Activated CD8-positive, alpha-beta T cell treated with anti-CD3 and anti-CD28 coated beads for 36 hours (primary cell): ENCODE measurements around the gene SPDYE3. TPM values are rescaled to one million over a fixed set of nuclear protein-coding genes. Genes with fewer than 3 reads are reported as not detected.
"Not testable (repeated sequence)": the region's sequence is repeated elsewhere in the genome, so short reads cannot be mapped to it uniquely, and the experiment has no call there.

Experiments used
- ATAC-seq: fragments of 200-7000 bp; cut with Tn5 transposase; one replicate; pipeline ENCODE4 v1.10.0; 2021; ENCODE audit warnings: mild to moderate bottlenecking, moderate library complexity
- CTCF ChIA-PET: fragments of 350-600 bp; sonication (Branson Sonifier 250); formaldehyde crosslinking; loops from one replicate; lab custom pipeline; 2021; ENCODE audit warnings: antibody characterized with exemption; lab: Charles Lee
- POLR2A ChIA-PET: fragments of 350-600 bp; sonication (Branson Sonifier 250); formaldehyde crosslinking; loops from one replicate; lab custom pipeline; 2021; ENCODE audit warnings: antibody characterized with exemption; lab: Charles Lee
- DNase-seq: peaks from one replicate; pipeline ENCODE4 v3.0.0-alpha.2; 2020
- H3K27ac Mint-ChIP-seq: one replicate; pipeline ENCODE4 v1.8.0; 2021; ENCODE audit warnings: mild to moderate bottlenecking, mixed read lengths
- H3K27me3 Mint-ChIP-seq: one replicate; pipeline ENCODE4 v1.8.0; 2021; ENCODE audit warnings: mixed read lengths
- H3K36me3 Mint-ChIP-seq: one replicate; pipeline ENCODE4 v1.8.0; 2021; ENCODE audit warnings: low read depth, mixed read lengths
- H3K4me1 Mint-ChIP-seq: one replicate; pipeline ENCODE4 v1.8.0; 2021; ENCODE audit warnings: low read depth, mixed read lengths
- H3K4me3 Mint-ChIP-seq: one replicate; pipeline ENCODE4 v1.8.0; 2021; ENCODE audit warnings: mild to moderate bottlenecking, moderate library complexity, mixed read lengths
- H3K9me3 Mint-ChIP-seq: one replicate; pipeline ENCODE4 v1.8.0; 2021; ENCODE audit warnings: mixed read lengths
- intact Hi-C: fragments of 100-400 bp; cut with micrococcal nuclease; formaldehyde crosslinking; loops from one replicate; pipeline ENCODE4 v1.10.0; 2022
- total RNA-seq, 2 experiments: library from RNA; stranded (reverse); gene quantifications; one replicate each; pipeline ENCODE4 v1.2.3, GENCODE V29; 2021
- TF ChIP-seq, protein P1 (sequence below): fragments of 200-600 bp; IDR thresholded peaks from one replicate; pipeline ENCODE4 v1.8.0; 2022; ENCODE audit warnings: antibody characterized with exemption, mild to moderate bottlenecking

Gene SPDYE3
- total RNA-seq, 2 experiments from 2014 or later = not detected

DNA sequence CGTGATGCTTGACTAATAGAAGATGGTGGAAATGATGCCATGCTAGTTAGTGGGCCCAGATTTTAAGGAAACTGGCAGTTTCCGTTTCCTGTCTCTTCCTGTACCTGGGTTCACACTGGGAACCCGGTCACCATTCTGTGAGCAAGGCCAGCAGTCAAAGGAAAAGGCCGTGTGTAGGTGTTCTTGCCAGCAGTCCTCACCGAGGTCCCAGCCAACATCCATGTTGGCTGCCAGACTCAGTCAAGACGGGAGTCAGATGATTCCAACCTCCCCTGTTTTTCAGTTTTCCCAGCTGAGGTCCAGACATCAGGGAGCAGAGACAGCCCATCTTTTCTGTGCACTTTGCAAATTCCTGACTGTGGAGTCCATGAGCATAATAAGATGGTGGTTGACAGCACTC, 35.3 kb downstream of the SPDYE3 start:
- ChIA-PET CTCF (interaction anchor here (1.9 kb wide), 1 partner anchor 65 kb away, joined by 5 read pairs; no protein-coding TSS in a partner anchor), POLR2A (no interaction called here)

DNA sequence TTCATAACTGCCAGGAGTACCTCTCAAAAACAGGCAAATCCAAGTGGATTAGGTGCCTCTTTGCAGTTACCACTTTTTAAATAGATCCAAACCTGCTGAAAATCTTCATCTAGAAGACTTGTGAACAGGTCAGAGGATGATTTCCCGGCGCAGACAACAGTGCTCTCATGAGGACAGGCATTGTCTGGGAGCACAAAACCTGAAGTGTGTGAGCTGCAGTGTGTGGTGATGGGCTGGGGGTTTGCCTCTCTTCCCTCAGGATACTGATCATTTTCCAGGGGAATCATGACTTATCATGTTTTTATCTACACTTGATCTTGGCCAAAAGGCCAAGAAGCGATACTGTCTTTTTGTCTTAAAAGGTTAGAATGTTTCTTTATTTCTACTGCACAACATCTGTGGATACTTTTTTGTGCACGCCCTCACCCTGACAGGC, 36.6 kb downstream of the SPDYE3 start:
- H3K27me3 Mint-ChIP-seq, DNase-seq, H3K9me3 Mint-ChIP-seq, intact Hi-C loops: not testable (repeated sequence)
- ChIA-PET CTCF (interaction anchor here (1.2 to 1.9 kb wide), 5 partner anchors 9 to 154 kb away, joined by 3 to 6 read pairs (median 4); no protein-coding TSS in a partner anchor), POLR2A (interaction anchor here (1.0 kb wide), 1 partner anchor 10 kb away, joined by 3 read pairs; no protein-coding TSS in a partner anchor)
- H3K4me1 Mint-ChIP-seq = peaks cover 45% of the 10 kb centered on the region
- H3K36me3 Mint-ChIP-seq = peaks cover 43% of the 10 kb centered on the region
- H3K4me3 Mint-ChIP-seq = peak overlapping the region; percentile 54
- peak; percentile 2 for ATAC-seq
- H3K27ac Mint-ChIP-seq = peak overlapping the region; percentile 88

More for the DNA sequence above, 35.3 kb downstream of the SPDYE3 start:
- H3K4me1 Mint-ChIP-seq = peaks cover 54% of the 10 kb centered on the region
- H3K36me3 Mint-ChIP-seq = peaks cover 38% of the 10 kb centered on the region
- peak overlapping the region; percentile 18 for H3K27ac Mint-ChIP-seq
- H3K27me3 Mint-ChIP-seq = no peaks in the 10 kb centered on the region
- H3K9me3 Mint-ChIP-seq = no peaks in the 10 kb centered on the region
- DNase-seq (no peak), ATAC-seq (no peak)
- no peak overlapping the region for H3K4me3 Mint-ChIP-seq
- TF ChIP-seq, protein P1, sequence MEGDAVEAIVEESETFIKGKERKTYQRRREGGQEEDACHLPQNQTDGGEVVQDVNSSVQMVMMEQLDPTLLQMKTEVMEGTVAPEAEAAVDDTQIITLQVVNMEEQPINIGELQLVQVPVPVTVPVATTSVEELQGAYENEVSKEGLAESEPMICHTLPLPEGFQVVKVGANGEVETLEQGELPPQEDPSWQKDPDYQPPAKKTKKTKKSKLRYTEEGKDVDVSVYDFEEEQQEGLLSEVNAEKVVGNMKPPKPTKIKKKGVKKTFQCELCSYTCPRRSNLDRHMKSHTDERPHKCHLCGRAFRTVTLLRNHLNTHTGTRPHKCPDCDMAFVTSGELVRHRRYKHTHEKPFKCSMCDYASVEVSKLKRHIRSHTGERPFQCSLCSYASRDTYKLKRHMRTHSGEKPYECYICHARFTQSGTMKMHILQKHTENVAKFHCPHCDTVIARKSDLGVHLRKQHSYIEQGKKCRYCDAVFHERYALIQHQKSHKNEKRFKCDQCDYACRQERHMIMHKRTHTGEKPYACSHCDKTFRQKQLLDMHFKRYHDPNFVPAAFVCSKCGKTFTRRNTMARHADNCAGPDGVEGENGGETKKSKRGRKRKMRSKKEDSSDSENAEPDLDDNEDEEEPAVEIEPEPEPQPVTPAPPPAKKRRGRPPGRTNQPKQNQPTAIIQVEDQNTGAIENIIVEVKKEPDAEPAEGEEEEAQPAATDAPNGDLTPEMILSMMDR = no peak
- intact Hi-C loops = no loop called here

GRCh38 chr7:100344560-100345287, 37.2 kb downstream of the SPDYE3 start:
- H3K9me3 Mint-ChIP-seq, H3K27me3 Mint-ChIP-seq, intact Hi-C loops: not testable (repeated sequence)
- Mint-ChIP-seq H3K27ac (peak overlapping the region; percentile 88), H3K36me3 (peaks cover 46% of the 10 kb centered on the region), H3K4me1 (peaks cover 45% of the 10 kb centered on the region), H3K4me3 (peak overlapping the region; percentile 54)
- POLR2A ChIA-PET = interaction anchor here (1.0 kb wide), 1 partner anchor 10 kb away, joined by 3 read pairs; no protein-coding TSS in a partner anchor
- TF ChIP-seq, protein P1 = peak; percentile 67
- CTCF ChIA-PET = interaction anchor here (1.2 to 1.9 kb wide), 6 partner anchors 8 to 208 kb away, joined by 3 to 6 read pairs (median 4); no protein-coding TSS in a partner anchor
- ATAC-seq (peak; percentile 90), DNase-seq (peak; percentile 93)

- H3K9me3 Mint-ChIP-seq, intact Hi-C loops, H3K27me3 Mint-ChIP-seq, H3K4me3 Mint-ChIP-seq: not testable (repeated sequence)
- Mint-ChIP-seq H3K27ac (peak overlapping the region; percentile 42), H3K36me3 (peaks cover 49% of the 10 kb centered on the region), H3K4me1 (peaks cover 45% of the 10 kb centered on the region)
- ChIA-PET CTCF (interaction anchor here (1.2 to 2.4 kb wide), 7 partner anchors 8 to 213 kb away, joined by 3 to 20 read pairs (median 4); no protein-coding TSS in a partner anchor), POLR2A (interaction anchor here (1.0 kb wide), 1 partner anchor 9 kb away, joined by 3 read pairs; no protein-coding TSS in a partner anchor)
- ATAC-seq (peak; percentile 51), DNase-seq (peak; percentile 81)
- TF ChIP-seq, protein P1 = peak; percentile 6
These were observed 37.8 kb downstream of the SPDYE3 start for GRCh38 chr7:100345288-100345672.

GRCh38 chr7:100346921-100347320, 39.4 kb downstream of the SPDYE3 start:
- peak overlapping the region; percentile 60 for H3K27ac Mint-ChIP-seq
- no peaks in the 10 kb centered on the region for H3K27me3 Mint-ChIP-seq
- DNase-seq (no peak), ATAC-seq (no peak)
- H3K4me1 Mint-ChIP-seq = peaks cover 52% of the 10 kb centered on the region
- POLR2A ChIA-PET = interaction anchor here (0.7 to 1.3 kb wide), 7 partner anchors 9 to 297 kb away, joined by 3 to 5 read pairs (median 3); partner anchors contain the start of gene ZSCAN21
- TF ChIP-seq, protein P1 = no peak
- peaks cover 60% of the 10 kb centered on the region for H3K36me3 Mint-ChIP-seq
- no peaks in the 10 kb centered on the region for H3K9me3 Mint-ChIP-seq
- CTCF ChIA-PET = interaction anchor here (0.7 to 2.4 kb wide), 6 partner anchors 13 to 214 kb away, joined by 3 to 20 read pairs (median 3); no protein-coding TSS in a partner anchor
- H3K4me3 Mint-ChIP-seq = no peak overlapping the region
- intact Hi-C loops = no loop called here
